ENCODE results near the gene ZBTB24. TPM values are rescaled to one million over a fixed set of nuclear protein-coding genes. Genes with fewer than 3 reads are reported as not detected.

Gene ZBTB24
- total and polyA plus RNA-seq, 4 donors: 1.2 to 3.9 (median 2.2) TPM

DNA sequence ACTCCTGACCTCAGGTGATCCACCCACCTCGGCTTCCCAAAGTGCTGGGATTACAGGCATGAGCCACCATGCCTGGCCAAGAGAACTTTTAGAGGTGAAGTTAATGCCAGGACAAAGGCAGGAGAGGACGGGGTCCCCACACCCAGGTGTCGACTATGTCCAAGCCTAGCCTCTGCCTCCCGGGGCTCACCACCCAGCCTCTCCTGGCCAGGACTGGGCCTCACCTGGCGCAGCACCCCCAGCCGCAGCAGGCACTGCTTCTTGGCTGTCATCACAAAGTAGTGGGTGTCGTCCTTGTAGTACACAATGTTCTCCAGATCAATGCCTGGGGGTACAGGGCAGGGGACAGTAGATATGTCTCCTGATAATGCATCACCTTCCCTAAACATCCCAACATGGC is 31.6 kb downstream of the ZBTB24 start:
- Histone ChIP-seq H3K4me3 (ENCODE audit: low read depth in 1 of 3, low read length in 3 of 3) (no peak overlapping the region), H3K9ac (ENCODE audit: low read depth in 1 of 2, low read length in 2 of 2) (no peak overlapping the region), H3K4me1 (ENCODE audit: control insufficient read depth in 4 of 4, insufficient read depth in 4 of 4, low read length in 3 of 4) (peaks cover 8 to 13% (median 11%) of the 10 kb centered on the region in 4 donors), H3K36me3 (ENCODE audit: control insufficient read depth in 4 of 4, insufficient read depth in 3 of 4, low read depth in 1 of 4, low read length in 3 of 4) (no peaks in the 10 kb centered on the region), H3K9me3 (ENCODE audit: control insufficient read depth in 4 of 4, low read length in 3 of 4) (no peaks in the 10 kb centered on the region), H3K27ac (ENCODE audit: low read depth in 1 of 2, low read length in 2 of 2) (no peak overlapping the region), H3K27me3 (ENCODE audit: control insufficient read depth in 4 of 4, insufficient read depth in 4 of 4, low read length in 3 of 4) (no peaks in the 10 kb centered on the region)
- WGBS: 90% methylated on average over 7 of the region's 7 CpGs
- TF ChIP-seq JUND (IDR thresholded peaks at IDR 0.05): no peak
- TF ChIP-seq YY1 (IDR thresholded peaks at IDR 0.05): no peak
- TF ChIP-seq HNF4G (IDR thresholded peaks at IDR 0.05): no peak
- TF ChIP-seq, protein P1, sequence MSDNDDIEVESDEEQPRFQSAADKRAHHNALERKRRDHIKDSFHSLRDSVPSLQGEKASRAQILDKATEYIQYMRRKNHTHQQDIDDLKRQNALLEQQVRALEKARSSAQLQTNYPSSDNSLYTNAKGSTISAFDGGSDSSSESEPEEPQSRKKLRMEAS (IDR thresholded peaks at IDR 0.05): no peak
- no peak for TF ChIP-seq TAF1 (conservative IDR thresholded peaks at IDR 0.05)
- no peak for TF ChIP-seq EGR1 (IDR thresholded peaks at IDR 0.05; ENCODE audit: low read depth in 2 of 2)
- TF ChIP-seq FOXA1 (IDR thresholded peaks at IDR 0.05): no peak
- no peak for TF ChIP-seq RAD21 (IDR thresholded peaks at IDR 0.05)
- TF ChIP-seq REST (IDR thresholded peaks at IDR 0.05): no peak
- no peak for TF ChIP-seq NR2F2 (IDR thresholded peaks at IDR 0.05)
- no peak for TF ChIP-seq RXRA (IDR thresholded peaks at IDR 0.05)
- no peak for TF ChIP-seq GABPA (IDR thresholded peaks at IDR 0.05 in 1 of 2, conservative IDR thresholded peaks at IDR 0.05 in 1 of 2)
- TF ChIP-seq FOXA2 (IDR thresholded peaks at IDR 0.05): no peak
- TF ChIP-seq SP1 (IDR thresholded peaks at IDR 0.05): no peak
- TF ChIP-seq ATF3 (IDR thresholded peaks at IDR 0.05): no peak
- TF ChIP-seq CTCF (IDR thresholded peaks at IDR 0.05; ENCODE audit: low read depth, low read length, missing input control): no peak
- TF ChIP-seq, protein P2, sequence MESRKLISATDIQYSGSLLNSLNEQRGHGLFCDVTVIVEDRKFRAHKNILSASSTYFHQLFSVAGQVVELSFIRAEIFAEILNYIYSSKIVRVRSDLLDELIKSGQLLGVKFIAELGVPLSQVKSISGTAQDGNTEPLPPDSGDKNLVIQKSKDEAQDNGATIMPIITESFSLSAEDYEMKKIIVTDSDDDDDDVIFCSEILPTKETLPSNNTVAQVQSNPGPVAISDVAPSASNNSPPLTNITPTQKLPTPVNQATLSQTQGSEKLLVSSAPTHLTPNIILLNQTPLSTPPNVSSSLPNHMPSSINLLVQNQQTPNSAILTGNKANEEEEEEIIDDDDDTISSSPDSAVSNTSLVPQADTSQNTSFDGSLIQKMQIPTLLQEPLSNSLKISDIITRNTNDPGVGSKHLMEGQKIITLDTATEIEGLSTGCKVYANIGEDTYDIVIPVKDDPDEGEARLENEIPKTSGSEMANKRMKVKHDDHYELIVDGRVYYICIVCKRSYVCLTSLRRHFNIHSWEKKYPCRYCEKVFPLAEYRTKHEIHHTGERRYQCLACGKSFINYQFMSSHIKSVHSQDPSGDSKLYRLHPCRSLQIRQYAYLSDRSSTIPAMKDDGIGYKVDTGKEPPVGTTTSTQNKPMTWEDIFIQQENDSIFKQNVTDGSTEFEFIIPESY (IDR thresholded peaks at IDR 0.05): no peak
- TF ChIP-seq HNF4A (conservative IDR thresholded peaks at IDR 0.05): no peak
- no peak for DNase-seq (ENCODE audit: low spot score)
